Measurements from ENCODE around the gene IL24. TPM values are rescaled to one million over a fixed set of nuclear protein-coding genes. Genes with fewer than 3 reads are reported as not detected.

IL24 gene
- total RNA-seq, 2 donors from 2014 or later = 0.15 to 4.6 TPM

- Mint-ChIP-seq H3K27me3 (peaks cover 15% of the 10 kb centered on the region), H3K4me3 (no peak overlapping the region), H3K27ac (no peak overlapping the region), H3K9me3 (no peaks in the 10 kb centered on the region), H3K4me1 (peaks cover 7% of the 10 kb centered on the region), H3K36me3 (ENCODE audit: low read depth) (no peaks in the 10 kb centered on the region)
- no peak for ATAC-seq (replicated peaks)
These were observed 30.0 kb upstream of the IL24 start for GRCh38 chr1:206867239-206867638.

DNA sequence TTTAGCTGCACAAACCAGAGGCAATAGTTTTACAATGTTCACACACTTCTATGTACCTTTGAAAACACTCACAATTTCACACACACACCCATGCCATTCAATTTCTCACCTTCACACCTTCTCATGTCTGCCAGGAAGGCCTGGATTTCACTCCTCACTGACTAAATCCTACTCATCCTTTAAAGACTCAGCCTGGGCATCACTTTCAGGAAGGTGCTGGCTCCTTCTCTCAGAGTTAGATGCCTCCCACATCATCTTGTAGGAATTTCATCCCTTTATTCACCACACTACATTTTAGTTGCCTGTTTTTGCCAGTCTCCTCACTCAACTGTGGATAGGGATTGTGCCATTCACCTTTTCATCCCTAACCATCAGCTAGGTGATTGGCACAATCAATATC is 29.5 kb upstream of the IL24 start:
- Mint-ChIP-seq H3K4me1 (peaks cover 7% of the 10 kb centered on the region), H3K4me3 (no peak overlapping the region), H3K36me3 (ENCODE audit: low read depth) (no peaks in the 10 kb centered on the region), H3K27ac (no peak overlapping the region), H3K9me3 (no peaks in the 10 kb centered on the region), H3K27me3 (peaks cover 15% of the 10 kb centered on the region)
- no peak for ATAC-seq (replicated peaks)

- Mint-ChIP-seq H3K27ac (no peak overlapping the region), H3K4me3 (no peak overlapping the region), H3K4me1 (peaks cover 8% of the 10 kb centered on the region), H3K36me3 (ENCODE audit: low read depth) (no peaks in the 10 kb centered on the region), H3K9me3 (peaks cover 3% of the 10 kb centered on the region), H3K27me3 (peaks cover 14% of the 10 kb centered on the region)
- no peak for ATAC-seq (replicated peaks)
These were observed 29.0 kb upstream of the IL24 start for GRCh38 chr1:206868264-206868663.

DNA sequence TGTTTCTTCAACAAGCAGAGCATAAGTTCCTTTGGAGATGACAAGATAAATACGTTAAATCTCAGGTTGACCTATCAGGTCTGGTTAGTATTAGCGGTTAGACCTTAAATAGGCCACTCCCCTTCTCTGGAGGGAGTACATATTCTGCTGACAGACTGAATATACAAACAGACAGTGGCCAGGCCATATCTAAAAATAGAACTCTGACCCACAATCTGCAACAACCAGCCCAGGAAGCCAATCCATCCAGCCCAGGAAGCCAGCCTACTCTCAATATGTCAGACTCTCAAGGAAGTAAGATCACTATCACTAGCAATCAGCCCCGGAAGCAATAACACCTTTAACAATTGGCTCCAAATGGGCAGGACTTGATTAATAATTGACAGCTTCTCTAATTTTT is 25.1 kb upstream of the IL24 start:
- H3K27ac Mint-ChIP-seq = no peak overlapping the region
- ATAC-seq (replicated peaks) = no peak
- H3K27me3 Mint-ChIP-seq = peaks cover 19% of the 10 kb centered on the region
- peaks cover 11% of the 10 kb centered on the region for H3K9me3 Mint-ChIP-seq
- H3K36me3 Mint-ChIP-seq (ENCODE audit: low read depth) = no peaks in the 10 kb centered on the region
- no peak overlapping the region for H3K4me3 Mint-ChIP-seq
- peaks cover 4% of the 10 kb centered on the region for H3K4me1 Mint-ChIP-seq

DNA sequence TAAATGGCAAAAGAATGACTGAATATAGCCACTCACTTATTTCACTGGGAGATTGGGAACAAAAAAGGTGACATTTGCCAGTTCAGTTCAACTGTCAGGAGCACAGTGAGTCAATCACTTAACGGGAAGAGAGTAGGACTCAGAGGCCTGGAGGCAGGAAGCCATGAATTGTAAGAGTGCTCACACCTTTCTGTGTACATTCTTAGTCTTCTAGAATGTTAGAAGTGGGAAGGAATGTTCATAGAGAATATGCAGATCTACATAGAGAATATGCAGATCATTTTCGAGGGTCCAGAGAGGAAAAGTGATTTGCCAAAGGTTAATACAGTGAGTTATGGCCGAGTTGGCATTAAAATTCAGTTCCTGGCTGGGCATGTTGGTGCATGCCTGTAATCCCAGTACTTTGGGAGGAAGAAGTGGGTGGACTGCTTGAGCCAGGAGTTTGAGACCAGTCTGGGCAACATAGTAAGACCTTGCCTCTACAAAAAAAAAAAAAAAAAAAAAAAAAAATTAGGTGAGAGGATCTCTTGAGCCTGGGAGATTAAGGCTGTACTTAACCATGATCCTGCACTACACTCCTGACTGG is 23.5 kb upstream of the IL24 start:
- H3K27me3 Mint-ChIP-seq = peaks cover 19% of the 10 kb centered on the region
- no peak overlapping the region for H3K27ac Mint-ChIP-seq
- peaks cover 14% of the 10 kb centered on the region for H3K9me3 Mint-ChIP-seq
- peaks cover 4% of the 10 kb centered on the region for H3K4me1 Mint-ChIP-seq
- H3K36me3 Mint-ChIP-seq (ENCODE audit: low read depth) = no peaks in the 10 kb centered on the region
- no peak overlapping the region for H3K4me3 Mint-ChIP-seq
- ATAC-seq (replicated peaks) = no peak

GRCh38 chr1:206875752-206876377 is 21.4 kb upstream of the IL24 start:
- Mint-ChIP-seq H3K27me3 (peaks cover 8% of the 10 kb centered on the region), H3K4me1 (peaks cover 4% of the 10 kb centered on the region), H3K27ac (no peak overlapping the region), H3K4me3 (no peak overlapping the region), H3K36me3 (ENCODE audit: low read depth) (no peaks in the 10 kb centered on the region), H3K9me3 (peaks cover 14% of the 10 kb centered on the region)
- ATAC-seq (replicated peaks) = no peak

GRCh38 chr1:206878456-206878855 is 18.8 kb upstream of the IL24 start:
- Mint-ChIP-seq H3K36me3 (ENCODE audit: low read depth) (no peaks in the 10 kb centered on the region), H3K27ac (no peak overlapping the region), H3K27me3 (peaks cover 4% of the 10 kb centered on the region), H3K4me1 (peaks cover under 1% of the 10 kb centered on the region), H3K4me3 (no peak overlapping the region), H3K9me3 (peaks cover 10% of the 10 kb centered on the region)
- ATAC-seq (replicated peaks) = no peak

GRCh38 chr1:206880314-206880713 is 16.9 kb upstream of the IL24 start:
- peaks cover 8% of the 10 kb centered on the region for H3K27me3 Mint-ChIP-seq
- peak overlapping the region; percentile 25 for H3K27ac Mint-ChIP-seq
- peak overlapping the region; percentile 7 for H3K4me3 Mint-ChIP-seq
- H3K36me3 Mint-ChIP-seq (ENCODE audit: low read depth) = no peaks in the 10 kb centered on the region
- peak; percentile 96 for ATAC-seq (replicated peaks)
- no peaks in the 10 kb centered on the region for H3K4me1 Mint-ChIP-seq
- H3K9me3 Mint-ChIP-seq = peaks cover 10% of the 10 kb centered on the region

DNA sequence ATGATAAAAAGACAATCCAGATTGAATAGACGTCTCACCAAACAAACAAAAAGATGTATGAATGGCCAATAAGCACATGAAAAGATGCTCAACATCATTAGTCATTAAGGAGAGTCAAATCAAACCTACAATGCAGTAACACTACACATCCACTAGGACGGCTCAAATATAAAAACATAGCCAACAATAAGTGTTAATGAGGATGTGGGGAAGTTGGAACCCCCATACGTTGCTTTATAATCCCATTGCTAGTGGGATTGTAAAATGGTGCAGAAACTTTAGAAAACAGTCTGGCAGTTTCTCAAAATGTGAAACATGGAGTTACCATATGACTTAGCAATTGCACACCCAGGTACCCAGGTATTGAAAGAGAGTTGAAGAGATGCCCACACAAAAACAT is 14.7 kb upstream of the IL24 start:
- H3K9me3 Mint-ChIP-seq = peaks cover 1% of the 10 kb centered on the region
- no peak overlapping the region for H3K4me3 Mint-ChIP-seq
- ATAC-seq (replicated peaks) = no peak
- H3K4me1 Mint-ChIP-seq = no peaks in the 10 kb centered on the region
- H3K27ac Mint-ChIP-seq = no peak overlapping the region
- H3K27me3 Mint-ChIP-seq = peaks cover 4% of the 10 kb centered on the region
- H3K36me3 Mint-ChIP-seq (ENCODE audit: low read depth) = no peaks in the 10 kb centered on the region

- H3K9me3 Mint-ChIP-seq = no peaks in the 10 kb centered on the region
- H3K4me3 Mint-ChIP-seq = no peak overlapping the region
- H3K4me1 Mint-ChIP-seq = no peaks in the 10 kb centered on the region
- no peak for ATAC-seq (replicated peaks)
- no peaks in the 10 kb centered on the region for H3K36me3 Mint-ChIP-seq (ENCODE audit: low read depth)
- no peak overlapping the region for H3K27ac Mint-ChIP-seq
- peaks cover 4% of the 10 kb centered on the region for H3K27me3 Mint-ChIP-seq
These were observed 14.1 kb upstream of the IL24 start for GRCh38 chr1:206883160-206883559.

GRCh38 chr1:206883876-206884275 is 13.4 kb upstream of the IL24 start:
- Mint-ChIP-seq H3K9me3 (no peaks in the 10 kb centered on the region), H3K4me3 (no peak overlapping the region), H3K36me3 (ENCODE audit: low read depth) (no peaks in the 10 kb centered on the region), H3K4me1 (no peaks in the 10 kb centered on the region), H3K27ac (no peak overlapping the region), H3K27me3 (peaks cover 4% of the 10 kb centered on the region)
- no peak for ATAC-seq (replicated peaks)

DNA sequence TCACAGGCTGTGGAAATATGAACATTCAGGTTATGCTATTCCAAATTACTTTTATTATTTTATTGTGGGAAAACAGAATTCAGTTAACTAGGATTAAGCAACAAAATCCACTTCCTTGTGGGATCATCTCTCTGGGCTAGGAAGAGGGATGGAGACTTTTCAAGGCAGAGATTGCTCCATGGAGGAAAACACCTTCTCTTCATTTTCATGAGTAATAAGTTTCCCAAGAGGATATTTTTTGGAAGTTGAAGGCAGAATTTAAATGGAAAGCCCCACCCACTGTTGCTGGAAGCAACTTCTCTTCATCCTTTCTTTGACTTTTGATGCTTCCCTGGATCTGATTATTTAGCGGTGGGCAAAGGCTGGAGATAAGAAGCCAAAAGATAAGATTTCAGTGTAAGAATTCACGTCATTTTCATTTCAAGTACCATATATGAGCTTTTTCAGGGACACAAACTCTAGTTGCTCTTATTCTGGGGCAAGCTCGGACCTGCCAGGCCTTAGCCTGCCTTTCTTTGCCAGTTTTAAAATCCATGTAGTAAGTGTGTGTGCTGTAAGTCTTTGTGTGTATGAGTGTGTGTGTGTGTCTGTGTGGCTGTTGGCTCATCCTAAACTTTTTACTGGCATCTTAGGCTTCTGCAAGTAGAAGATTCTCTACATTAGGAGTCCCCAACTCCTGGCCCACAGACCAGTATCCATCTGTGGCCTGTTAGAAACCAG is 11.7 kb upstream of the IL24 start:
- no peaks in the 10 kb centered on the region for H3K4me1 Mint-ChIP-seq
- H3K9me3 Mint-ChIP-seq = no peaks in the 10 kb centered on the region
- H3K27ac Mint-ChIP-seq = no peak overlapping the region
- no peak for ATAC-seq (replicated peaks)
- no peaks in the 10 kb centered on the region for H3K36me3 Mint-ChIP-seq (ENCODE audit: low read depth)
- no peak overlapping the region for H3K4me3 Mint-ChIP-seq
- peaks cover 4% of the 10 kb centered on the region for H3K27me3 Mint-ChIP-seq

GRCh38 chr1:206886831-206887230 is 10.4 kb upstream of the IL24 start:
- no peak for ATAC-seq (replicated peaks)
- peaks cover 13% of the 10 kb centered on the region for H3K4me1 Mint-ChIP-seq
- H3K27ac Mint-ChIP-seq = no peak overlapping the region
- H3K9me3 Mint-ChIP-seq = no peaks in the 10 kb centered on the region
- no peaks in the 10 kb centered on the region for H3K36me3 Mint-ChIP-seq (ENCODE audit: low read depth)
- H3K27me3 Mint-ChIP-seq = peaks cover 4% of the 10 kb centered on the region
- no peak overlapping the region for H3K4me3 Mint-ChIP-seq

DNA sequence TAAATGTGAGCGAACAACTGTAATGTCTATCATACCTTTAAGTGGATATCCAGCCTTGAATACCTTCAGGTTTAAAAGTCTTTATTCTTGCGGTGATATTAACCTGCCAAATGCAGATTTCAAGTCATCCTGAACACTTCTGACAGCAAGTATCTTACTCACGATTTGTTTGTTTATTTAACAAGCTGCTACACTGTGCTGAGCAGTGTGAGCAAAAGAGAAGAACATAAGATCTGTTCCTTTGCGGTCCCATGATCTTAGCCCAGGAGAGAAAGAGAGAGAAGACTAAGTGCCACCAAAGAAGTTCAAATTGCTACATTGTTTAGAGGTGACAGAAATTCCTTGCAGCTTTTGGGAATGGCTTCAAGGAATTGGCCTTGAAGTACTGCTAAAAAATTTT is 9.5 kb upstream of the IL24 start:
- H3K9me3 Mint-ChIP-seq = no peaks in the 10 kb centered on the region
- peaks cover 13% of the 10 kb centered on the region for H3K4me1 Mint-ChIP-seq
- H3K4me3 Mint-ChIP-seq = no peak overlapping the region
- no peaks in the 10 kb centered on the region for H3K36me3 Mint-ChIP-seq (ENCODE audit: low read depth)
- ATAC-seq (replicated peaks) = no peak
- H3K27ac Mint-ChIP-seq = no peak overlapping the region
- H3K27me3 Mint-ChIP-seq = peaks cover 4% of the 10 kb centered on the region
